MM.1S (cell line): ENCODE data around the gene TRIOBP.

Source experiments
- DNase-seq: peaks from one replicate; pipeline ENCODE4 v3.0.0-alpha.2; 2015
- H2AFZ ChIP-seq: fragments of 300-600 bp; sonication (generic); 2 replicates; pipeline ENCODE4 v1.6.0; 2016; ENCODE audit warnings: antibody characterized with exemption, low read length
- H3F3A ChIP-seq: fragments of 300-600 bp; sonication (generic); 2 replicates; pipeline ENCODE4 v1.6.1; 2016; ENCODE audit warnings: mild to moderate bottlenecking, antibody characterized with exemption, low read length, moderate library complexity, mixed read lengths; ENCODE audit not compliant: insufficient read depth
- H3K27ac ChIP-seq: fragments of 300-600 bp; sonication (generic); 2 replicates; pipeline ENCODE4 v1.5.1; 2016; ENCODE audit warnings: mild to moderate bottlenecking, low read length
- H3K27me3 ChIP-seq: fragments of 300-600 bp; sonication (generic); replicated peaks from 2 replicates; pipeline ENCODE4 v1.6.0; 2016; ENCODE audit warnings: low read length; ENCODE audit not compliant: insufficient read depth
- H3K36me3 ChIP-seq: fragments of 300-600 bp; sonication (generic); replicated peaks from 2 replicates; pipeline ENCODE4 v1.6.1; 2016; ENCODE audit warnings: mild to moderate bottlenecking, low read length, mixed read lengths; ENCODE audit not compliant: insufficient read depth
- H3K4me1 ChIP-seq: fragments of 300-600 bp; sonication (generic); 2 replicates; pipeline ENCODE4 v1.6.1; 2016; ENCODE audit warnings: low read length, mixed read lengths
- H3K4me2 ChIP-seq: fragments of 300-600 bp; sonication (generic); 2 replicates; pipeline ENCODE4 v1.6.0; 2016; ENCODE audit warnings: low read depth, low read length
- H3K4me3 ChIP-seq: fragments of 300-600 bp; sonication (generic); 2 replicates; pipeline ENCODE4 v1.5.1; 2016; ENCODE audit warnings: low read length, mixed read lengths
- H3K79me2 ChIP-seq: fragments of 300-600 bp; sonication (generic); 2 replicates; pipeline ENCODE4 v1.6.1; 2016; ENCODE audit warnings: mixed run types, low read length, mixed read lengths
- H3K9ac ChIP-seq: fragments of 300-600 bp; sonication (generic); 2 replicates; pipeline ENCODE4 v1.6.1; 2016; ENCODE audit warnings: low read length, mixed read lengths
- H3K9me2 ChIP-seq: fragments of 300-600 bp; sonication (generic); replicated peaks from 2 replicates; pipeline ENCODE4 v1.6.1; 2016; ENCODE audit warnings: mild to moderate bottlenecking, low read length, mixed read lengths; ENCODE audit not compliant: insufficient read depth
- H3K9me3 ChIP-seq: fragments of 300-600 bp; sonication (generic); replicated peaks from 2 replicates; pipeline ENCODE4 v1.6.1; 2016; ENCODE audit warnings: mild to moderate bottlenecking, low read length, mixed read lengths; ENCODE audit not compliant: insufficient read depth
- H4K20me1 ChIP-seq: fragments of 300-600 bp; sonication (generic); 2 replicates; pipeline ENCODE4 v1.6.1; 2016; ENCODE audit warnings: mild to moderate bottlenecking, low read length, moderate library complexity, mixed read lengths; ENCODE audit not compliant: insufficient read depth
- CTCF ChIP-seq: fragments of 300-600 bp; sonication (generic); IDR thresholded peaks from 2 replicates; pipeline ENCODE4 v1.5.1; 2016; ENCODE audit warnings: antibody characterized with exemption, low read length, mixed read lengths
- EZH2 ChIP-seq: fragments of 300-600 bp; sonication (generic); optimal IDR thresholded peaks from 2 replicates; pipeline ENCODE3; 2017; ENCODE audit warnings: low read depth, mild to moderate bottlenecking, antibody characterized with exemption, low read length, mixed read lengths
- EZH2phosphoT487 ChIP-seq: fragments of 300-600 bp; sonication (generic); IDR thresholded peaks from 2 replicates; pipeline ENCODE4 v1.6.1; 2018; ENCODE audit warnings: antibody characterized with exemption, low read length

TRIOBP gene

GRCh38 chr22:37725551-37726240, 28.8 kb downstream of the TRIOBP start:
- Histone ChIP-seq H3K79me2 (no peaks in the 10 kb centered on the region), H3K9me2 (no peaks in the 10 kb centered on the region), H3K27me3 (peaks cover 29% of the 10 kb centered on the region), H3K4me2 (no peak overlapping the region), H2AFZ (no peak overlapping the region), H3F3A (0 out of 2 replicates have a peak, but pooled peaks cover 3% of the 10 kb centered on the region), H3K9ac (no peak overlapping the region), H3K4me1 (peaks cover 9% of the 10 kb centered on the region), H3K36me3 (no peaks in the 10 kb centered on the region), H3K4me3 (no peak overlapping the region), H3K9me3 (no peaks in the 10 kb centered on the region), H3K27ac (no peak overlapping the region), H4K20me1 (no peaks in the 10 kb centered on the region)
- no peak for TF ChIP-seq CTCF
- no peak for DNase-seq

GRCh38 chr22:37726241-37726887, 29.5 kb downstream of the TRIOBP start:
- Histone ChIP-seq H3K27ac (no peak overlapping the region), H4K20me1 (no peaks in the 10 kb centered on the region)
- TF ChIP-seq EZH2: no peak
- no peak for TF ChIP-seq EZH2phosphoT487
- TF ChIP-seq CTCF: peak; percentile 20; the same call in 1 of the 2 replicates

GRCh38 chr22:37728620-37729019, 31.8 kb downstream of the TRIOBP start:
- peak overlapping the region; percentile 59 for H2AFZ ChIP-seq
- peaks cover 9% of the 10 kb centered on the region for H3K4me1 ChIP-seq

More at GRCh38 chr22:37726241-37726887, 29.5 kb downstream of the TRIOBP start:
- DNase-seq: no peak
- Histone ChIP-seq H3K4me2 (no peak overlapping the region), H3K4me1 (peaks cover 9% of the 10 kb centered on the region), H2AFZ (no peak overlapping the region), H3K9me2 (no peaks in the 10 kb centered on the region), H3K79me2 (no peaks in the 10 kb centered on the region), H3K36me3 (no peaks in the 10 kb centered on the region), H3K27me3 (peaks cover 29% of the 10 kb centered on the region), H3K9ac (no peak overlapping the region), H3F3A (0 out of 2 replicates have a peak, but pooled peaks cover 3% of the 10 kb centered on the region), H3K4me3 (no peak overlapping the region), H3K9me3 (no peaks in the 10 kb centered on the region)

More at GRCh38 chr22:37728620-37729019, 31.8 kb downstream of the TRIOBP start:
- H3K9ac ChIP-seq: no peak overlapping the region
- no peaks in the 10 kb centered on the region for H3K36me3 ChIP-seq
- H3K4me3 ChIP-seq: no peak overlapping the region
- TF ChIP-seq EZH2phosphoT487: no peak
- no peak for TF ChIP-seq CTCF
- TF ChIP-seq EZH2: no peak
- H3K9me3 ChIP-seq: no peaks in the 10 kb centered on the region
- H3K27me3 ChIP-seq: peaks cover 18% of the 10 kb centered on the region
- H3F3A ChIP-seq: 0 out of 2 replicates have a peak, but pooled peaks cover 3% of the 10 kb centered on the region
- H4K20me1 ChIP-seq: no peaks in the 10 kb centered on the region
- peak overlapping the region; percentile 50; the same call in 1 of the 2 replicates for H3K4me2 ChIP-seq
- H3K9me2 ChIP-seq: no peaks in the 10 kb centered on the region
- no peak for DNase-seq
- no peaks in the 10 kb centered on the region for H3K79me2 ChIP-seq
- H3K27ac ChIP-seq: peak overlapping the region; percentile 16; the same call in 1 of the 2 replicates
